SK-N-SH (cell line): ENCODE results near the gene SSNA1. TPM values are rescaled to one million over a fixed set of nuclear protein-coding genes. Genes with fewer than 3 reads are reported as not detected.

Source experiments
- CTCF ChIA-PET: fragments of 300-600, 350-600 bp; formaldehyde crosslinking; extraction: SDS; loops from one replicate; lab custom pipeline; 2021; lab: Yijun Ruan, JAX
- POLR2A ChIA-PET: fragments of 350-600 bp; sonication (Branson Sonifier 250); formaldehyde crosslinking; extraction: SDS; loops from one replicate; lab custom pipeline; 2020; ENCODE audit warnings: antibody characterized with exemption, inconsistent platforms; lab: Yijun Ruan, JAX
- DNase-seq: peaks from one replicate; pipeline ENCODE4 v3.0.0; 2012
- H2AFZ ChIP-seq: fragments of 200-600 bp; sonication (generic); 2 replicates; pipeline ENCODE4 v1.8.1; 2016; ENCODE audit warnings: antibody characterized with exemption, mild to moderate bottlenecking, low read depth
- H3F3A ChIP-seq: fragments of 200-600 bp; sonication (generic); replicated peaks from 2 replicates; pipeline ENCODE3; 2016; ENCODE audit warnings: antibody characterized with exemption, mild to moderate bottlenecking; ENCODE audit not compliant: insufficient read depth
- H3K27ac ChIP-seq, 2 experiments: fragments of 200-500 bp in 1 of 2; fragments of 200-600 bp in 1 of 2; sonication (Bioruptor generic) in 1 of 2; sonication (generic), shearing (Covaris generic) in 1 of 2; 2 replicates each; pipeline versions ENCODE4 v1.5.1 to v1.6.1; 2014 to 2016; ENCODE audit warnings: low read depth in 2 of 2, inconsistent platforms in 1 of 2, low read length in 1 of 2, mild to moderate bottlenecking in 1 of 2, mixed read lengths in 1 of 2
- H3K27me3 ChIP-seq: fragments of 200-600 bp; sonication (generic), shearing (Covaris generic); 2 replicates; pipeline ENCODE4 v1.6.1; 2016; ENCODE audit warnings: mixed run types; ENCODE audit not compliant: insufficient read depth
- H3K36me3 ChIP-seq, 2 experiments: fragments of 200-500 bp in 1 of 2; fragments of 200-600 bp in 1 of 2; sonication (Bioruptor generic) in 1 of 2; sonication (generic) in 1 of 2; replicated peaks in 1 of 2; 2 replicates each; pipeline versions ENCODE3 to v1.5.1; 2014 to 2016; ENCODE audit warnings: low read length in 1 of 2, mild to moderate bottlenecking in 1 of 2; ENCODE audit not compliant: insufficient read depth in 2 of 2, control insufficient read depth in 1 of 2
- H3K4me1 ChIP-seq, 2 experiments: fragments of 200-500 bp in 1 of 2; fragments of 200-600 bp in 1 of 2; sonication (Bioruptor generic) in 1 of 2; sonication (generic), shearing (Covaris generic) in 1 of 2; 2 replicates each; pipeline versions ENCODE4 v1.5.1 to v1.6.1; 2014 to 2016; ENCODE audit warnings: low read depth in 1 of 2, low read length in 1 of 2, mixed run types in 1 of 2; ENCODE audit not compliant: insufficient read depth in 2 of 2, control insufficient read depth in 1 of 2
- H3K4me2 ChIP-seq: fragments of 200-600 bp; sonication (generic), shearing (Covaris generic); 2 replicates; pipeline ENCODE4 v1.6.1; 2017; ENCODE audit warnings: mixed run types
- H3K4me3 ChIP-seq, 2 experiments: fragments of 200-500 bp in 1 of 2; fragments of 200-600 bp in 1 of 2; sonication (Bioruptor generic) in 1 of 2; sonication (generic), shearing (Covaris generic) in 1 of 2; 2 replicates each; pipeline versions ENCODE4 v1.5.1 to v1.8.1; 2014 to 2016; ENCODE audit warnings: low read depth in 2 of 2, inconsistent platforms in 1 of 2, low read length in 1 of 2, mild to moderate bottlenecking in 1 of 2, mixed read lengths in 1 of 2, moderate library complexity in 1 of 2
- H3K79me2 ChIP-seq: fragments of 200-600 bp; sonication (generic); 2 replicates; pipeline ENCODE4 v1.8.1; 2017; ENCODE audit warnings: mild to moderate bottlenecking; ENCODE audit not compliant: insufficient read depth
- H3K9ac ChIP-seq: fragments of 200-600 bp; sonication (generic); 2 replicates; pipeline ENCODE4 v1.6.1; 2017; ENCODE audit warnings: mixed run types
- H3K9me2 ChIP-seq: fragments of 200-600 bp; sonication (generic); 2 replicates; pipeline ENCODE4 v1.6.1; 2017; ENCODE audit warnings: mixed run types
- H3K9me3 ChIP-seq: fragments of 200-600 bp; sonication (generic); 2 replicates; pipeline ENCODE4 v1.6.1; 2017; ENCODE audit warnings: mixed run types, mild to moderate bottlenecking, moderate library complexity
- H4K20me1 ChIP-seq: fragments of 200-600 bp; sonication (generic); 2 replicates; pipeline ENCODE4 v1.6.1; 2017; ENCODE audit warnings: mild to moderate bottlenecking, mixed run types; ENCODE audit not compliant: insufficient read depth
- CHD2 ChIP-seq: fragments of 150-350 bp; IDR thresholded peaks from 2 replicates; pipeline ENCODE4 v1.6.1; 2018; ENCODE audit warnings: low read length; ENCODE audit not compliant: partially characterized antibody
- FOXJ3 ChIP-seq: sonication (generic); formaldehyde crosslinking; IDR thresholded peaks from 2 replicates; pipeline ENCODE4 v1.5.1; 2020; ENCODE audit warnings: mild to moderate bottlenecking, missing genetic modification reagents
- GATA2 ChIP-seq: sonication (generic); formaldehyde crosslinking; IDR thresholded peaks from 2 replicates; pipeline ENCODE4 v1.5.0; 2020; ENCODE audit warnings: mild to moderate bottlenecking, missing genetic modification reagents
- JUND ChIP-seq: IDR thresholded peaks from 2 replicates; pipeline ENCODE4 v1.4.0; 2012
- NFIC ChIP-seq: IDR thresholded peaks from 2 replicates; pipeline ENCODE4 v1.4.0; 2012; ENCODE audit warnings: borderline replicate concordance
- POLR2AphosphoS5 ChIP-seq: IDR thresholded peaks from 2 replicates; pipeline ENCODE4 v1.6.1; 2012; ENCODE audit warnings: low read depth, low read length
- RAD21 ChIP-seq: IDR thresholded peaks from 2 replicates; pipeline ENCODE4 v1.6.1; 2012; ENCODE audit warnings: mild to moderate bottlenecking, low read length
- RCOR1 ChIP-seq: fragments of 150-350 bp; IDR thresholded peaks from 2 replicates; pipeline ENCODE4 v1.6.1; 2017; ENCODE audit warnings: antibody characterized with exemption, low read length
- RFX5 ChIP-seq: IDR thresholded peaks from 2 replicates; pipeline ENCODE4 v1.6.1; 2012; ENCODE audit warnings: mild to moderate bottlenecking, improper control_type of control experiment, low read length
- SIN3A ChIP-seq: IDR thresholded peaks from 2 replicates; pipeline ENCODE4 v1.6.1; 2012; ENCODE audit warnings: low read depth, mild to moderate bottlenecking, low read length, moderate library complexity, borderline replicate concordance
- SMC3 ChIP-seq: IDR thresholded peaks from 2 replicates; pipeline ENCODE4 v1.6.1; 2012; ENCODE audit warnings: low read depth, low read length, improper control_type of control experiment
- TCF12 ChIP-seq: IDR thresholded peaks from 2 replicates; pipeline ENCODE4 v1.4.0; 2012
- TEAD4 ChIP-seq: IDR thresholded peaks from 2 replicates; pipeline ENCODE4 v1.4.0; 2012; ENCODE audit warnings: mild to moderate bottlenecking, borderline replicate concordance; ENCODE audit not compliant: insufficient read depth
- USF1 ChIP-seq: IDR thresholded peaks from 2 replicates; pipeline ENCODE4 v1.4.0; 2012; ENCODE audit warnings: low read depth, borderline replicate concordance
- USF2 ChIP-seq: fragments of 150-350 bp; IDR thresholded peaks from 2 replicates; pipeline ENCODE4 v1.6.1; 2017; ENCODE audit warnings: antibody characterized with exemption, low read length, low read depth, borderline replicate concordance
- YY1 ChIP-seq: IDR thresholded peaks from 2 replicates; pipeline ENCODE4 v1.4.0; 2012; ENCODE audit warnings: low read depth, mild to moderate bottlenecking
- ZBTB33 ChIP-seq: IDR thresholded peaks from 2 replicates; pipeline ENCODE4 v1.4.0; 2012; ENCODE audit warnings: low read depth, borderline replicate concordance
- WGBS: methylation state at CpG from one replicate; pipeline ENCODE4 v1.1.6; 2017; ENCODE audit warnings: low lambda C conversion rate; 5-methylcytosine and 5-hydroxymethylcytosine counted together
- polyA plus RNA-seq, 3 experiments: library from polyadenylated mRNA; depleted of rRNA; stranded (reverse); fragments of >200 nt; gene quantifications; 2 replicates each; pipeline ENCODE4 v1.2.3, GENCODE V29; 2012
- TF ChIP-seq, protein P1 (sequence below): IDR thresholded peaks from 2 replicates; pipeline ENCODE4; 2012
- TF ChIP-seq, protein P2 (sequence below): IDR thresholded peaks from 2 replicates; pipeline ENCODE4 v1.4.0; 2012; ENCODE audit warnings: low read depth
- TF ChIP-seq, protein P3 (sequence below): fragments of 150-350 bp; IDR thresholded peaks from 2 replicates; pipeline ENCODE4 v1.6.1; 2016; ENCODE audit warnings: mild to moderate bottlenecking, low read depth, low read length

The SSNA1 gene
- polyA plus RNA-seq, 1 of the 3 experiments (the other 2 are of a cell fraction) = 124 TPM

- no peak for TF ChIP-seq SMC3
- TF ChIP-seq TCF12 = no peak
- no peak for TF ChIP-seq CHD2
- no peak for TF ChIP-seq POLR2AphosphoS5
- no peak for TF ChIP-seq SIN3A
- no peak for TF ChIP-seq USF2
- TF ChIP-seq, protein P1, sequence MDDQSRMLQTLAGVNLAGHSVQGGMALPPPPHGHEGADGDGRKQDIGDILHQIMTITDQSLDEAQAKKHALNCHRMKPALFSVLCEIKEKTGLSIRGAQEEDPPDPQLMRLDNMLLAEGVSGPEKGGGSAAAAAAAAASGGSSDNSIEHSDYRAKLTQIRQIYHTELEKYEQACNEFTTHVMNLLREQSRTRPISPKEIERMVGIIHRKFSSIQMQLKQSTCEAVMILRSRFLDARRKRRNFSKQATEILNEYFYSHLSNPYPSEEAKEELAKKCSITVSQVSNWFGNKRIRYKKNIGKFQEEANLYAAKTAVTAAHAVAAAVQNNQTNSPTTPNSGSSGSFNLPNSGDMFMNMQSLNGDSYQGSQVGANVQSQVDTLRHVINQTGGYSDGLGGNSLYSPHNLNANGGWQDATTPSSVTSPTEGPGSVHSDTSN = no peak
- no peak for TF ChIP-seq FOXJ3 (CRISPR knock-in tag)
- no peak for TF ChIP-seq RAD21
- TF ChIP-seq NFIC = no peak
- no peak for TF ChIP-seq TEAD4
- TF ChIP-seq, protein P2, sequence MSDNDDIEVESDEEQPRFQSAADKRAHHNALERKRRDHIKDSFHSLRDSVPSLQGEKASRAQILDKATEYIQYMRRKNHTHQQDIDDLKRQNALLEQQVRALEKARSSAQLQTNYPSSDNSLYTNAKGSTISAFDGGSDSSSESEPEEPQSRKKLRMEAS = no peak
- no peak for TF ChIP-seq JUND
- TF ChIP-seq RCOR1 = no peak
- TF ChIP-seq RFX5 = no peak
- no peak for TF ChIP-seq ZBTB33
- no peak for TF ChIP-seq GATA2 (CRISPR knock-in tag)
- no peak for TF ChIP-seq USF1
- TF ChIP-seq YY1 = no peak
- TF ChIP-seq, protein P3, sequence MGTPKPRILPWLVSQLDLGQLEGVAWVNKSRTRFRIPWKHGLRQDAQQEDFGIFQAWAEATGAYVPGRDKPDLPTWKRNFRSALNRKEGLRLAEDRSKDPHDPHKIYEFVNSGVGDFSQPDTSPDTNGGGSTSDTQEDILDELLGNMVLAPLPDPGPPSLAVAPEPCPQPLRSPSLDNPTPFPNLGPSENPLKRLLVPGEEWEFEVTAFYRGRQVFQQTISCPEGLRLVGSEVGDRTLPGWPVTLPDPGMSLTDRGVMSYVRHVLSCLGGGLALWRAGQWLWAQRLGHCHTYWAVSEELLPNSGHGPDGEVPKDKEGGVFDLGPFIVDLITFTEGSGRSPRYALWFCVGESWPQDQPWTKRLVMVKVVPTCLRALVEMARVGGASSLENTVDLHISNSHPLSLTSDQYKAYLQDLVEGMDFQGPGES = no peak
- TF ChIP-seq, all 33 proteins: peak for 0
- ChIA-PET POLR2A (interaction anchor here (0.7 to 1.3 kb wide), 7 partner anchors 17 to 186 kb away, joined by 3 to 4 read pairs (median 3); partner anchors contain the start of genes EXD3, NDOR1, NOXA1 and TMEM203), CTCF (interaction anchor here (0.6 to 4.5 kb wide), 61 partner anchors 11 to 427 kb away, joined by 3 to 95 read pairs (median 4); partner anchors contain the start of genes ANAPC2, CYSRT1, DPP7 and GRIN1)
- Histone ChIP-seq H3K4me2 (no peak overlapping the region), H2AFZ (no peak overlapping the region), H4K20me1 (peaks cover 5% of the 10 kb centered on the region), H3K4me3 (no peak overlapping the region), H3K27me3 (no peaks in the 10 kb centered on the region), H3K27ac (no peak overlapping the region; a peak in 1 of 4 replicates), H3K9me3 (no peaks in the 10 kb centered on the region), H3K9me2 (no peaks in the 10 kb centered on the region), H3K4me1 (peaks cover 9 to 23% of the 10 kb centered on the region in 2 experiments; a peak in 2 of 4 replicates), H3K9ac (no peak overlapping the region), H3K36me3 (peaks cover 0 to 4% of the 10 kb centered on the region in 2 experiments), H3F3A (peaks cover 9% of the 10 kb centered on the region), H3K79me2 (peaks cover 32% of the 10 kb centered on the region)
- WGBS = 68% methylated on average over 5 of the region's 11 CpGs
- DNase-seq = no peak
These were observed 48.5 kb downstream of the SSNA1 start for GRCh38 chr9:137236936-137237421.
